Stimulated activated CD8-positive, alpha-beta memory T cell treated with anti-CD3 and anti-CD28 coated beads, Interleukin-4, amount 100 ng/mL, for 4 hours (primary cell): ENCODE measurements around the gene SHOC2.

Source experiments
- DNase-seq, 2 donors: peaks; one replicate each; pipeline ENCODE4 v3.0.0-alpha.2; 2020; ENCODE audit warnings: low read depth in 2 of 2, low spot score in 1 of 2

Gene SHOC2

GRCh38 chr10:110980807-110981206 is 61.4 kb downstream of the SHOC2 start:
- DNase-seq = no peak

GRCh38 chr10:110983466-110983865 is 64.1 kb downstream of the SHOC2 start:
- no peak for DNase-seq

- DNase-seq = no peak
These were observed 66.3 kb downstream of the SHOC2 start for GRCh38 chr10:110985497-110986275.

- no peak for DNase-seq
These were observed 69.6 kb downstream of the SHOC2 start for GRCh38 chr10:110989016-110989415.

- no peak for DNase-seq
These were observed 72.8 kb downstream of the SHOC2 start for GRCh38 chr10:110992006-110992800.

GRCh38 chr10:110993024-110993693 is 73.8 kb downstream of the SHOC2 start:
- DNase-seq = no peak

- DNase-seq = no peak
These were observed 75.1 kb downstream of the SHOC2 start for GRCh38 chr10:110994406-110995086.

GRCh38 chr10:110995301-110995700 is 75.9 kb downstream of the SHOC2 start:
- no peak for DNase-seq

GRCh38 chr10:110996256-110996655 is 76.9 kb downstream of the SHOC2 start:
- DNase-seq = no peak

- DNase-seq = no peak
These were observed 84.6 kb downstream of the SHOC2 start for GRCh38 chr10:111004016-111004415.

- no peak for DNase-seq
These were observed 88.1 kb downstream of the SHOC2 start for GRCh38 chr10:111007486-111007885.

- no peak for DNase-seq
These were observed 95.8 kb downstream of the SHOC2 start for GRCh38 chr10:111015181-111015580.

GRCh38 chr10:111017098-111017497 is 97.7 kb downstream of the SHOC2 start:
- no peak for DNase-seq

GRCh38 chr10:111018021-111018420 is 98.6 kb downstream of the SHOC2 start:
- no peak for DNase-seq

- no peak for DNase-seq
These were observed 103.7 kb downstream of the SHOC2 start for GRCh38 chr10:111023060-111023459.

- DNase-seq = no peak
These were observed 110.8 kb downstream of the SHOC2 start for GRCh38 chr10:111030042-111030750.

GRCh38 chr10:111034598-111035310 is 115.3 kb downstream of the SHOC2 start:
- no peak for DNase-seq

- DNase-seq = no peak
These were observed 116.1 kb downstream of the SHOC2 start for GRCh38 chr10:111035542-111035941.

- no peak for DNase-seq
These were observed 118.5 kb downstream of the SHOC2 start for GRCh38 chr10:111037858-111038257.

- DNase-seq = no peak
These were observed 120.1 kb downstream of the SHOC2 start for GRCh38 chr10:111039522-111039921.
